Activated CD4-positive, CD25-positive, alpha-beta regulatory T cell treated with anti-CD3 and anti-CD28 coated beads, Interleukin-2, amount 50 U/mL, for 16 hours (primary cell): Measurements from ENCODE around the gene SLC2A4RG.

ENCODE experiments used
- DNase-seq: peaks from one replicate; pipeline ENCODE4 v3.0.0-alpha.2; 2020; ENCODE audit warnings: low read depth, low spot score

SLC2A4RG gene

DNA sequence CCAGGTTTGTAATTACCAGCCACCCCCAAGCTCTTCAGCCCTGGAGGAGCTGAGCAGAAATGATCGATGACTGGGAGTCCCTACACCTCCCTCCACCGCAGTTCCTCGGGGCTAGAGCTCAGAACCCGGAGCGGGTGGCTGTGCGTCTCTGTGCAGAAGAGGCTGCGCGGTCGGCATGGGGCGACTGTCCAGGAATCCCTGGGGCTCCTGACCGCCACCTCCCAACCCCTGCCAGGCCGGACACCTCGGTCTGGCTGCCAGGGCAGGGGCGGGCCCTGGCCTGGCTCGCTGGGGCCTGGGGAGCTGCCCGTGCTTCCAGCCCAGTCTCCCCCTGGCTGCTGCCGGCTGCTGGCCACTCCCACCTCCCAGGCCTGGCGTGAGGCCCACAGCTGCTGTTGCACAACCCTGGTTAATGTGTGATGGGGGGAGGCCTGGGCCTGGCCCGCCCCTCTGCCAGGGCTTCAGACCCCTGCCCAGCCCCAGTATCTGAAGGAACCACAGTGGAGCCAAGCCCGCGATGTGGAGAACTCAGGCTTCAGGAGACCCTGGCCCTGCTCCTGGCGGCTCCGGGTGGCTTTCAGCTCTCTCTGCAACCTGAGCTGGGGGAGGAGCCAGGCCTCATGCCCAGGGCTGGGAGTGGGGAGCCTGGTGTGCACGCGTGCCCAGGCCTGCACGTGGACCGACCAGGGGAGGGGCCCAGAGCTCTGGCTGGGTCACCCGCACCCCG is 1.2 kb downstream of the SLC2A4RG start:
- no peak for DNase-seq

DNA sequence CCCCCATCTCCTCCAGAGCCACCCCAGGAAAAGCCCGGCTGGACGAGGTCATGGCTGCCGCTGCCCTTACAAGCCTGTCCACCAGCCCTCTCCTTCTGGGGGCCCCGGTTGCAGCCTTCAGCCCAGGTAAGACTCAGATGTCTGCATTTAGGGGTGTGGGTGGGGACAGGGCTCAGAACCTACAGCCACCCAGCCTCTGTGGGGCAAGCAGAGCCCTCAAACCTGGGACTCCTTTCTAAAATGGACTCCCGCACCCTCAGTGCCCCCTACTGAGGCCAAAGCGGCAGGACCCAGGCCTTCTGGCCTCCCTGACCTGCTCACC is 1.7 kb downstream of the SLC2A4RG start:
- DNase-seq = no peak

DNA sequence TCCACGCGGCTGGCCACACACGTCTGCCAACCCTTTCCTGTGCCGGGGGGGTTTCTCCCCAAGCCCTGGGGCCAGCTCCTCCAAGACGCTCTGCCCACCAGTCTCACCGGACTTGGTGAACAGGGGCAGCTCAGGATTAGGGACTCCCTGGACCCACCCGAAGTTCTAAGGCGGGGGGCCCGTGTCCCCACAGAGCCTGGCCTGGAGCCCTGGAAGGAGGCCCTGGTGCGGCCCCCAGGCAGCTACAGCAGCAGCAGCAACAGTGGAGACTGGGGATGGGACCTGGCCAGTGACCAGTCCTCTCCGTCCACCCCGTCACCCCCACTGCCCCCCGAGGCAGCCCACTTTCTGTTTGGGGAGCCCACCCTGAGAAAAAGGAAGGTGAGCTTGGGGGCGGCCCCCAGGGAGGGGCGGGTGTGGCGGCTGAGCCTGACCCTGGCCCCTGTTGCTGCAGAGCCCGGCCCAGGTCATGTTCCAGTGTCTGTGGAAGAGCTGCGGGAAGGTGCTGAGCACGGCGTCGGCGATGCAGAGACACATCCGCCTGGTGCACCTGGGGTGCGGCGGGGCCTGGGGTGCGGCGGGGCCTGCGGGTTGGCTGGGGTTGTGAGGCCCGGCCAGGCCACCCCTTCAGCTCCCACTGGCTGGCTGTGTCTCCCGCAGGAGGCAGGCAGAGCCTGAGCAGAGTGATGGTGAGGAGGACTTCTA is 2.3 kb downstream of the SLC2A4RG start:
- no peak for DNase-seq

DNA sequence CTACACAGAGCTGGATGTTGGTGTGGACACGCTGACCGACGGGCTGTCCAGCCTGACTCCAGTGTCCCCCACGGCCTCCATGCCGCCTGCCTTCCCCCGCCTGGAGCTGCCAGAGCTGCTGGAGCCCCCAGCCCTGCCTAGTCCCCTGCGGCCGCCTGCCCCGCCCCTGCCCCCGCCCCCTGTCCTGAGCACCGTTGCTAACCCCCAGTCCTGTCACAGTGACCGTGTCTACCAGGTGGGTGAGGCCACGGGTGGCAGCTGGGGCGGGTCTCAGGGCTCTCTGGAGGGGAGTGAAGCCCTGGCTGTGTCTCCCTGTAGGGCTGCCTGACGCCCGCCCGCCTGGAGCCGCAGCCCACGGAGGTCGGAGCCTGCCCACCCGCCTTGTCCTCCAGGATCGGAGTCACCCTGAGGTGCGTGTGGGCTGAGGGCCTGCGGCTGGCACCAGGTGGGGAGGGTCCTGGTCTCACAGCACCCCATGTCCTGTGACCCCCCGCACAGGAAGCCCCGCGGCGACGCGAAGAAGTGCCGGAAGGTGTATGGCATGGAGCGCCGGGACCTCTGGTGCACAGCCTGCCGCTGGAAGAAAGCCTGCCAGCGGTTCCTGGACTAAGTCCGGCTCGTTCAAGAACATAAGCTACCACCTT is 2.9 kb downstream of the SLC2A4RG start:
- DNase-seq = no peak

DNA sequence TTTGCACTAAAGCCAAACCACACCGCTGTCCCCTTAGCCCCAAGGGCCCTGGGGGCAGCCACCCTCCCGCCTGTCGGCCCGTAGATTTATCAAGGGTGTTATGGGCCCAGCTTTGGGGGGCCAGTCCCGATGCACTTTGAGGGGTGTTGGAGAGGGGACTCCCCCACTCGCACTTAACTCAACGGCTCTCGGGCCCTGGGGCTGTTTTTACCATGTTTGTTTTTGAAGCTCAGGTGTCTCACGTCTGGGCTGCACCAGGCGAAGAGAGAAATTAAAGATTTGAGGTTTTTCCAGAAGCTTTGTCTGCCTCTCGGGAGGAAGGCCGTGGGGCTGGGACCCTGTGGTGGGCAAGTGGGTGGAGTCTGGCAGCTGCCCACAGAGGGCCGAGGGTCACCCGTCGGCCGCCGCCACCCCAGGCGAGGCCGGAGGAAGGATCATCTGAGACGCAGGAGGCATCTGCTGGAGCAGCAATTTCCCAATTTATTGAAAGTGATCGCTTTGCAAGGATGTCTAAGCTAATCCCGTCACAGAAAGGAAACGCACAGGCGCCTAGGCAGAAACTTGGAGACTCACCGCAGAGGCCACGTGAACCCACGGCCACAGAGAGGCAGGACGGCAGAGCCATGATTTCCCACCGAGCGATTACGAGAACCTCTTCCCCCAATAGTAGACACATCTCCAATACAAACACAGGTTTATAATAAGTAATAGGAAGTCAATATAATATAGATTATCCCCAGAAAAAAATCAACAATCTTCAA is 3.8 kb downstream of the SLC2A4RG start:
- no peak for DNase-seq

DNA sequence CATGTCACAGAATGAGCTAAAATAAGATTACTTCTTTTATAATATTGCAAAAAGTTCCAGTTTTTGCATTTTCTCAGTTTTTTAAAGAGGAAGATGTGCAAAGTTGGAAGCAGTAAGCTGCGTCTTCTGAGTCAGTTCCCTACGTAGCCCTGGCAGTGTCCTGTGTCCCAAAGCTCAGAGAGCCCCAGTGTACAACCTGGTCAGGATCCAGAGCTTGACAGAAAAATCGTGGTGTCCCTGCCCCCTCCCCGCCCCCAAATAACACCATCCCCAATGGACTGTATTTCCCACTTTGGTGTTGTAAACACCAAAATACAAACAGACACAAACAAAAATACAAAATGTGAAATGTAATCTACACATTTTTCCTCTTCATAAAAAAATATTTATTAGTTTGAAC is 4.6 kb downstream of the SLC2A4RG start:
- no peak for DNase-seq

DNA sequence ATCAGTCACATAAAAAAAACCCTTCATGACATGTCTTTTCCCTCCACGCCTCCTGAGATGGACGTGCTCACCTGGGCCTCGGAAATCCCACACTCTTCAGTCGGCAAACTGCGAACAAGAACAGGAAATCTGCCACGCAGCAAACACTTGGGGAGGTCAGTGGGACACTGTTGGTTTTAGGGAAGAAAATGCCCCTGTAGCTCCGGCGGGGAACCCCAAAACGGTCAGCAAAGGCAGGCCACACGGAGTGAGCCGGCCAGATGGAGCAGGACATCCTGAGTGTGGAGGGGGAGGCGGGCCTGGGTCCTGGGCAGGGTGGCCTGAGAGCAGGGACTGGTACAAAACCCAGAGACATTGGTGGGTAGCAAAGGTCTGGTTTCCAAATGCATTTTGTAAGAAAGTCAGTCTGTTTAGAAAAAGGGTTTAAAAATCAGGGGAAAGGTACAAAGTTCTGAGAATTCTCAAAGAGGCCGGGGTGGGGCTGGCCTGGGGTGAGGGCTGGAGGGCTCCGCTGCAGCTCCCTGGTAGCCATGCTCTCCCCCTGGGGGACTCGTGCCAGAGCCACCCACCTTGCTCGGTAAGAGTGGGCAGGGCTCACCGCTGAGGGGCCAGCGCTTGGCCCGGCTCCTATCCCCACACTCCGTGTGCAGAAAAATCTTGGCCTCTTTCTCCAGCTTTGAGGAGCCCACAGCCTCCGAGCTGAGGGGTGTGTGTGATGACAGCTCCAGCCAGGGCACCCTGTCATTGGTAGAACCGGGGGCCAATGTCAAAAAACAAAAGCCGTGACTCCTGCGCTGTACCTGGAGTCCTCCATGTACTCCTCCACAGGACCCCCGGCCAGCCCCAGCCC is 5.2 kb downstream of the SLC2A4RG start:
- DNase-seq = no peak

DNA sequence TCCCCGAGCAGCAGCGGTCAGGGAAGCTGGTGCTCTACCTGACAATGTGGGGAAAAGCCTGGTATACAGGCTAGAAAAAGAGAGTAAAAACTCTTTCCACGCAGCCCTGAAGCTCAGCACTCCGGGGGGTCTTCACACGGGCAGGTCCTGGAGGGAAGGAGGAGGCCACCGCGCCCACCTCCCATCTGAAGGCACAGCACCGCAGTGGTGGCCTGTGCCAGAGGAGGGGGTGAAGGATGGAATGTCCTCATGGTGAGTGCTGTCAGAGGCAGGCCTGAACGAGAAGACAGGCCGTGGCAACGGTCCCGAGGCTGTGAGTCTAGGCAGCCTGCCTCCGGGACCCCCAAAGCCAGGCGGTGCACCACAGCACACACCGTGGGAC is 5.8 kb downstream of the SLC2A4RG start:
- DNase-seq = no peak

DNA sequence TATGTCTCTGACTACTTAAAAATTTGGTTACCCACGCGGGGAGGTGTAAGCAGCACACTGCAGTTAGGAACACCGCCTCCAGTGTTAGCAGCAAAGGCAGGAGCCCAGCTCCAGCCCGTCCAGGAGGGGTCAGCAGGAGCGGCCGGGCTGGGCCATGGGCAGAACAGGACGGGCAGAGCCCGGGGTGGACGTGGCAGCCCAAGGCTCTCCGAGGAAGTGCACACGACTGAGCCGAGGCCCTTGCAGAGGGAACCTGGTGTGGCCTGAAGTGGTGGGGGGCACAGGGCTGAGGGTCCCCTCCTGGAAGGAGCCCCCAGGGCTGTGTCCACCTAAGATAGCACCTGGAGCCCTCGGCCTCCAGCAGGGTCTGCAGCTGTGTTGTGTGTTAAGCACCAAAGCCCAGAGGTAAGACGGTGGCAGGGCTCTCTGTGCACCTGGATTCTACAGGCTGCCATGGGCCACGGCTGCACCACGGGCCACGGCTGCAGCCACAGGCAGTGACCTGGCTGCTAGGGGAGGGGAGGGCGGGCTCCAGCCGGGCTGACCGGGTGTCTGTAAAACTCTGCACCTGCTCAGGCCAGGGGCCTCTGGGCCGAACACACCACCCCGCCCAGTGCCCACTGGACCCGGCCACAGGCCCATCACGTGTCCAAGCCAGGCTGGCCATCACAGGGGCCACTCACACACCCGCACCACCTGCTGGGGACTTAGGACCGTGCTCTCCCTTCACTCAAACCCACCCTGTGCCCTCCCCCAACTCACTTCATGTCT is 6.6 kb downstream of the SLC2A4RG start:
- no peak for DNase-seq

DNA sequence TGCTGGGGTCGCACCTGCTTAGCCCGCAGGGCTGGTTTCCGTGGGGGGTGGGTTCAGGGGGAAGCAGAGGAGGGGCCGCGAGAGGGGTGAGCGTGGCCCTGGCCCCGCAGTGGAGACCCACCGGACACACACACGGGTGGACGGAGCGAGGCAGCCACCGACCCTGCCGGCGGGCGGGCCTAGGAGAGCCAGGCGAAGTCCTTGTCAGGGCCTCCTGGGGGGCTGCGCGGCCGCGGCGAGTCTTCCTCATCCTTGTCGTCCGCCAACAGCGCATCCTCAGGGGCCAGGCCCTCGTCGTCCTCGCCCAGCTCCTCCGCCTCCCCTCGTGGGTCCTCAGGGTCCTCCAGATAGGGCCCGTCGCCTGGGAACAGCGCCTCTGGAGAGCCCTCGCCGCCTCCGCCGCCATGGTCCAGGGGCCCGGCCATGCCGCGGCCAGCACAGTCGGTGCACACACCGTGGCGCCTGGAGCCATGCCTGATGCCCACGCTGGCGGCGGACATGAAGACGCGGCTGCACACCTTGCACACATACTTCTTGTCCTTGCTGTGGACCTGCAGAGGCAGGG is 7.3 kb downstream of the SLC2A4RG start:
- DNase-seq = no peak

DNA sequence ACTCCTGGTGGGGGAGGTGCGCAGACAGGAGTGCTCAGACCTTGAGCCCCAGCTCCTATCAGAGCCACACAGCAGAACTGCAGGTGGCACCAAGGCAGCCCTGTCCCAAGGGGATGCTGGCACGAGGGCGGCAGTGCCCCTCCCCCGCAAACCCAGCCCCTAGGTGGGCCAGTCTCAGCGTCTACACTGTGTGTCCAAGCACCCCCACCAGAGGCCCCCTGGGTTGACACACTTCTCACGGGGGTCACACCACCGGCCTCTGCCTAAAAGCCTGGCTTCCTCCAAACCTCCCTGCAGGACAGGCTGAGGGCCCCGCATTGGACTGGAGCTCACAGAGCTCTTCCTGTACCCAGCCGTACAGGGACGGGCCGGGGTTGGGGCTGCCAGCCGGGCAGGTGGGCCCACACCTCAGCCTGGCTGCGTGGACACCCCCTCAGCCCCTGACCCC is 8.1 kb downstream of the SLC2A4RG start:
- DNase-seq = no peak

DNA sequence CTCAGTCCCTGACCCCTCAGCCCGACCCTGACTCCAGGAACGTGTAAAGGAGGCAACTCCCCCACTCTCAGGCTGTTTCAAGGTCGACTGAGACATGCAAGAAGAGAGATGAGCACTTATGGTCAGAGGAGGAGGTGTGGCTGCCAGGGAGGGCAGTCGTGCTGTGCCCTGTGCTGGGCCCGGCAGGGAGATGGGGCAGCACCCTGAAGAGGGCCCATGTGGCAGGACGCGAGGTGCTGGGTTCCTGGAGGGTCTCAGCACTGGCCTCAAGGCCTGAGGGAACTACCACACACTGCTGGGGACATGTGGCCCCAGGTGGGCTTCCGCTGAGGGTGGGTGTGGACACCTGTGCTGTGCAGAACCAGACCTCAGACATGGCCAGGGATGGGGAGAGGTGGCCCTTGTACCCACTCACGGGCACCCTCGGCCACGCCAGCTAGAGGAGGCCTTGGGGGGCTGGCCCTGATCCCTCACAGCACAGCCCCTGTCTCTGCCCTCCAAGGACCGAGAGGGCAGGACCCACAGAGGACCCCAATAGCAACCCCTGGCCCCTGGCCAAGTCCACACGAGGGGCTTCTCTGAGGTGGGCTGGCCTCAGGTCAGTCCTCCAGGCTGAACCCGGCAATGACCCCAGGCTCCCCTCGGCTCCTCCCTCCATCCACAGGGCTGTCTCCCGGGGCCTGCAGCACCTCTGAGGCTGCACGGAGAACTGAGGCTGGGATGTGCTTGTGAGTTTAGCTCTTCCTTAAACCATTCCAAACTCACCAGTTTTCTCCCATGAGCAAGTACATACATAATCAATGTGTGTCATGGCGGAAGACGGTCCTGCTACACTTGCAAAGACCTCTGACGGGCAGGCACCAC is 8.7 kb downstream of the SLC2A4RG start:
- DNase-seq = no peak

DNA sequence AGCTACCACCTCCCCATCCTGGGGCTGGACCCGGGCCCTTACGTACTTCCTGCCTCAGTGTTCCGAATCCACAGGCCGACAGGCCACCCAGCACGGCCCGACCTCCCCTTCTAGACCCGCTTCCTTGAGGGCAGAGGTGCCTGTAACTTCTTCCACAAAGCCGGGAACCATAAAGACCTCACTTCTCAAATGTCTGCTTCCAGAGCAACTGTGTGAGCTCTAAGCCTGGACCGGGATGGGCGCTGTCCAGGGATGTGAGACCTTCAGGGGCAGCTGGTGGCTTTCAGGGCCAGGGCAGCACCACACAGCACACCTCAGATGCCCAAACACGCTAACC is 9.3 kb downstream of the SLC2A4RG start:
- DNase-seq = no peak

DNA sequence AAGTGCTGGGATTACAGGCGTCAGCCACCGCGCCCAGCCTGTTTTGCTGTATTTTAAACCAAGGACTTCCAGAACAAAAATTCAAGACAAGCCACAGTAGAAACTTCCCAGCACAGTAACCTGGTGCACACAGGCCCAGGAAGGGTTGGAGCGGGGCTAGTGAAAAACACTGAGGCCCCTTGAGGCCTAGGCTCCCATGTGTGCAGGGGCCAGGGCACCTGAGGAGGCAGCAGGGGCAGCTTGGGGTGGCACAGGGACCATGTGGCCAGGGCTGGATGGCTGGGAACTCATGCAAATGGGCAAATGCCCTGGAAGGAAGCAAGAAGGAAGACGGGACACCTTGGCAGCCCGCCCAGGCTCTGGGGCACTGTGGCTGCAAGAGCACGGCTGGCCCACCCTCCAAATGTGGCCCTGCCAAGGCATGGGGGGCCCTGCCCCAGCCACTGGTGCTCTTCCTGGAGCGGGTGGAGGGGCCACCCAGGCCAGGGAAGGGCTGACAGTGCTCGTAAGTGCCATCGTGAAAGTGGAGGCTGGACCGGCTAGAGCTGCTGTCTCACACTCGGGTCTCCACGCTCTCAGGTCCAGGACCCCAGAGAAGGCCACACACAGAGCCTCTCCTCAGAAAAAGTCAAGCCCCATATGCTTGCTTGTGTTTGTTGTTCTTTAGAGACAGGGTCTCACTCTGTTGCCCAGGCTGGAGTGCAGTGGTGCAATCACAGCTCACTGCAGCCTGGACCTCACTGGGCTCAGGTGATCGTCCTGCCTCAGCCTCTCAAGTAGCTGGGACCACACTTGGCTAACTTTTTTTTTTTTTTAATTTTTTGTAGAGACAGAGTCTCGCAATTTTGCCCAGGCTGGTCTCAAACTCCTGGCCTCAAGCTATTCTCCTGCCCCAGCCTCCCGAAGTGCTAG is 10.3 kb downstream of the SLC2A4RG start:
- DNase-seq = no peak

DNA sequence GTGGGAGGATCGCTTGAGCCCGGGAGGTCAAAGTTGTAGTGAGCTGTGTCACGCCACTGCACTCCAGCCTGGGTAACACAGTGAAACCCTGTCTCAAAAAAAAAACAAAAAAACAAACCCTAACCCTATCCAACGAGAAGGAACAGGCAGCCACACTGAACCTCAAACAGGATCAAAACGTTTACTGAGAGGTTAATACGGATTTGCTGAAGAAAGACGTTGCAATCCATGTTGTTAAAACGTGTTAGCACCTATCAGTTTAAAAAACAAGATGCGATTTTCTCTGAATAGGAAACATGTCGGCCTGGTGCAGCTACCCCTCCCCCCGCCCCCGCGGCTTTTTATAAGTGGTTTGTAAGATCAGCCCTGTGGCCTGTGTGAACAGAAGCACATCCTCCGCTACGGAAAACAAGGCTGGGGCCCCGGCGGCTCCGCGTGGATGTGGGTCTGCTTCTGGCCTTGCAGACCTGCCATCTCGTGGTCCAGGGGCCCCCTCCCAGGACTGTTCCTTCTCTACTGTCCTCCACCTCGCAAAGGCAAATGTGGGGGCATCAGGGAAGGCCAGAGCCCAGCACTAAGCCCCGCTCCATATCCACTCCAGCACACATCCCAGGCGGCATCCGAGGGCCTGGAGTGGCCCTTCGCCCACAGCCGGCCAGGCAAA is 11.4 kb downstream of the SLC2A4RG start:
- no peak for DNase-seq

DNA sequence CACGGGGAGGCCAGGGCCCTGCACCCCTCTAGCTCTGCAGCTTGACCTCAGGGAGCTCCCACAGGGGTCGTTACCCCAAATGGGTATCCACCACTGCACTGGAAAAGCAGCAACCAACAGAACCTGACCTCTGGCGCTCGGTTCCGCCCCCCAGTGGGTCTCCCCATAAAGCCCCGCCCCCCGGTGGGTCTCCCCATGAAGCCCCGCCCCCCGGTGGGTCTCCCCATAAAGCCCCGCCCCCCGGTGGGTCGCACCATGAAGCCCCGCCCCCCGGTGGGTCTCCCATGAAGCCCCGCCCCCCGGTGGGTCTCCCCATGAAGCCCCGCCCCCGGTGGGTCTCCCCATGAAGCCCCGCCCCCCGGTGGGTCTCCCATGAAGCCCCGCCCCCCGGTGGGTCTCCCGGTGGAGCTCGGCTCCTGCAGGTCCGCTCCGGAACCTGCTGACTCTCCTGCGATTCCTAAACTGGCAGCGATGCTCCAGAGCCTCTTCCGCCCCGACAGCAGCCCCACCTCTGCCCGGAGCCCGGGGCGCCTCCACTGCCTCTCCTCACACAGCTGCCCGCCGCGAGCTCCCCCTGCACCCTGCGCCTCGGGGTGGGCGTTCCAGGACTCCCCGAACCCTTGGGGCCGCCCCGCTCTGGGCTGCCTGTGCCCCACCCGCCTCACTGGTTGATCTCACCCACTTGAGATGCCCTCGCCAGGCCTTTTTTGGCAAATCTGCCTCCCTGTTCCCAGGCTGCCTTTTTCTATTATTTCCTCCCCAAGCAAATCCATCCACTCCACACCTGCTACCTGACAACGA is 12.1 kb downstream of the SLC2A4RG start:
- no peak for DNase-seq
